Activated naive CD4-positive, alpha-beta T cell treated with anti-CD3 and anti-CD28 coated beads, Interleukin-2, amount 10 ng/mL, durations not matched to agents 7 days and 5 days (primary cell): ENCODE results near the gene LSM6.
A peak's percentile ranks its signal among the peaks of the same experiment; 100 is the strongest.

ENCODE experiments used
- CTCF ChIA-PET: fragments of 350-600 bp; sonication (Branson Sonifier 250); formaldehyde crosslinking; loops from one replicate; lab custom pipeline; 2021; ENCODE audit warnings: antibody characterized with exemption; lab: Charles Lee
- DNase-seq: peaks from one replicate; pipeline ENCODE4 v3.0.0-alpha.2; 2020
- H3K27ac Mint-ChIP-seq: one replicate; pipeline ENCODE4 v1.8.0; 2021; ENCODE audit warnings: mild to moderate bottlenecking, moderate library complexity, mixed read lengths
- H3K27me3 Mint-ChIP-seq: one replicate; pipeline ENCODE4 v1.8.0; 2021; ENCODE audit warnings: mild to moderate bottlenecking, mixed read lengths
- H3K36me3 Mint-ChIP-seq: one replicate; pipeline ENCODE4 v1.8.0; 2021; ENCODE audit warnings: mixed read lengths
- H3K4me1 Mint-ChIP-seq: one replicate; pipeline ENCODE4 v1.8.0; 2021; ENCODE audit warnings: mixed read lengths
- H3K4me3 Mint-ChIP-seq: one replicate; pipeline ENCODE4 v1.8.0; 2021; ENCODE audit warnings: mild to moderate bottlenecking, moderate library complexity, mixed read lengths
- H3K9me3 Mint-ChIP-seq: one replicate; pipeline ENCODE4 v1.8.0; 2021; ENCODE audit warnings: mixed read lengths

The LSM6 gene

DNA sequence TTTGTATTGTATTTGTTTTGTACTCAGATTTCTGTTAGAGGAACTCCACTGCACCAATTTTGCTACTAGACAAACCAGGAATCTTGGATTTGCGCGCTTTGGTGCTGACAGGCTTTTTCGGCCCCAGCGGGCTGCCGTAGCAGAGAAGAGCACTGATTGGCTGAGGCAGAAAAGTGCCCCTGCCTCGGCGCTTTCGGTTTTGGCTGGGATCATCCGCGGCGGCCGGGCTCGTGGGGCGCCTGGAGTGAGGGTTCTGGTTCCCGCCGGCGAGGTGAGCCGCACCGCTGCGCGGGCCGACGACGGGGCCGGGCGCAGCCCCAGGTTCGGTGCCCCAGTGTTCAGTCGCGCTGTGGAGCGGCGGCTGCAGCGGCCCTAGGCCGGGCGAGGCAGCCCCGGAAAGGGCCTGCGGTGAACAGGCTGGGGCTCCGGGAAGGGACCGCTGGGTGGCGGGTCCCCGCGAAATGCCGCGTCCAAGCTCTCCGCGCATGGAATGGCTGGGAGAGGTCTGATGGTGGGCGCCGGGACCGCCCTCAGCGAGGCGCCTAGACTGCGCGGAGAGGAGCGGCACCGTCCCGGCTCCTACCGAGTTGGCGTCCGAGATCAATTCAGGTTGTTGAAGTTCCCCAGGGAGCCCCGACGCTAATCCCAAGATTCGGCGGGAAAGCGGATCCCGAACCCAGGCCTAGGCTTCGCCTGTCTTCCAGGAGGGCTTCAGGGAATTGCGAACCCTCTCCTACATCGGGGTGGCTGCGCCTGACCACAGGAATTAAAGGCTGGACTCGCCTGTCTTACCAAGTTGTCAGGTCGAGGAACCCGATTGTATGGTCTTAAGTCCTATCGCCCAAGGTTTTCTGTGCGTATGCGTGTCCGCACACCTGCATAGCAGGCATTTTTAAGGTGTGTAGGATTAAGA lies at the start of gene LSM6:
Gene LSM6, plus strand, starts transcription at position 178 of the 913 bp plus-strand sequence. CDS start 7,204 bp downstream, outside the sequence.
- peak within 1 kb of the TSS; percentile 83 for H3K4me3 Mint-ChIP-seq
- DNase-seq: peak; percentile 89
- peaks cover 37% of the 10 kb centered on the region for H3K4me1 Mint-ChIP-seq
- CTCF ChIA-PET: no interaction called here
- H3K27ac Mint-ChIP-seq: peak within 1 kb of the TSS; percentile 87
- peaks cover 4% of the 10 kb centered on the region for H3K27me3 Mint-ChIP-seq
- H3K9me3 Mint-ChIP-seq: no peaks in the 10 kb centered on the region
- H3K36me3 Mint-ChIP-seq: peaks cover 12% of the 10 kb centered on the region

DNA sequence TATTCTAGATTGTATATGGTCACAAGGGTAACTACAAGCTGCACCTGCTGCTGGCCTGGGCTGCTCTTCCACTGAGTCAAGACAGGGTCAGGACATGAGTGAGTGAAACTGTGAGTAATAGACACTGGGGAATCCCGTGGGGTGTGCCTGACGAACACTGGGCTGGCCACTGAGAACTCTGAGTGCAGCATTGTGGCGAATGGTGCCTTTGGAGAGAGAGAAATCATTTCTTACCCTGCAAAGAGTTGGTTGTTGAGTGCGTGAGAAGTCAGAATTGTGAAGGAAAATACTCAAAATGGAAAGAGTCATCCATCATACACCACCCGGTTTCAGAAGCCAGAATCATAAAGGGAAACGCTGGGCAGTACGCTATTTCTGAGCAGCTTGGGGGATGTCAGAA lies 43.1 kb upstream of the LSM6 start:
- H3K9me3 Mint-ChIP-seq: no peaks in the 10 kb centered on the region

DNA sequence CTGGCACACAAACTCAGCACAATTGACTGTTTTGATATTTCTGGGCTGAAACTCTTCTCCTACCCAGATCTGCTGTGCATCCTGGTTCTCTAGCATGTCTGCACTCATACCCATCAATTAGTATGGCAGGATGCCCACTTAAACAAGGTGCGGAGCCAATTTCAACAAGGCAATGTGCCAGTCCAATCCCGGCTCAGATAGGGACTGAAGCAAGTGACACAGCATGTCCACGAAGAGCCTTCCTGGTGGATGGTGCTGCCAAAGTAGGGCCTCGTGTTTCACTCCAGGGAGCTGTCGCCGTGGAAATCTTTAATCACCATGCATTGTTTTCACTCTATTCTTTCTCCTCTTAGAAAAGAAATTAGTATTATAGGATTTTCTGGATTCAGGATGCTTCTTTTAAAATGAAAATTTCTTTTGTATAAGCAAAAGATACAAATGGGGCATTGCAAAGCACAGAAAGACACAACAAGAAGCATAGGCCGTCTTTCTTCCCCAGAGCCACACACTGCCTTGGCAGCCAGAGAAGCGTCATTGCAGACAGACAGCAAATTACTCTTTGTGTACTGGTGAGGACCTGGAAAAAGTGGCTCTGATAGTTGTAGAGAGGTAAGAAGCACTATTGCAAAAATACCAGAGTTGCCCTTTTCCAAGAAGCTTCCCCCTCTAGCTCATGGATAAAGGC lies 40.6 kb upstream of the LSM6 start:
- DNase-seq: no peak
- Mint-ChIP-seq H3K27me3 (peaks cover 9% of the 10 kb centered on the region), H3K27ac (no peak overlapping the region), H3K36me3 (no peaks in the 10 kb centered on the region), H3K9me3 (no peaks in the 10 kb centered on the region), H3K4me3 (no peak overlapping the region), H3K4me1 (no peaks in the 10 kb centered on the region)
- CTCF ChIA-PET: no interaction called here

More for the DNA sequence above, 43.1 kb upstream of the LSM6 start:
- Mint-ChIP-seq H3K36me3 (no peaks in the 10 kb centered on the region), H3K4me3 (no peak overlapping the region), H3K27me3 (peaks cover 9% of the 10 kb centered on the region), H3K4me1 (no peaks in the 10 kb centered on the region), H3K27ac (no peak overlapping the region)
- no peak for DNase-seq
- CTCF ChIA-PET: no interaction called here

DNA sequence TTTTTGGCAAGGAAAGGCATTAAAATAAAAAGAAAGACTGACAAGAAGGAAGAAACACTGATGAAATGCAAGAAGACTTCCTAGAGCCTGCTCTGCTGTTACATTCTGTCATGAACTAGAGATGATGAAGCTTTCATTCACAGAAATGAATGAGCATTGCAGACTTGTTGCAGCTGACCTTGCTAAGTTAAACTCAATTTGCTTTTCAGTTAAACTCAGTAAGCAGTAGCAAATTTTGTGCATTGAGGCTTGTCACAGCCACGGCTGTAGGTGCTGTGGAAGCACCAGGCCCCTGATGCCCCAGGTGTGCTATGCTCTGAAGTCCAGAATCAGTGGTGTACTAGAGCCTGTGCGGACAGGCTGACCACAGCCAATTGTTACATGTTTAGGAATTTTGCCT lies 39.6 kb upstream of the LSM6 start:
- H3K9me3 Mint-ChIP-seq: no peaks in the 10 kb centered on the region
- peaks cover 5% of the 10 kb centered on the region for H3K27me3 Mint-ChIP-seq
- no peaks in the 10 kb centered on the region for H3K4me1 Mint-ChIP-seq
- no peak for DNase-seq
- no peak overlapping the region for H3K27ac Mint-ChIP-seq
- CTCF ChIA-PET: interaction anchor here (1.3 kb wide), 1 partner anchor 13 kb away, joined by 4 read pairs; no protein-coding TSS in a partner anchor
- no peak overlapping the region for H3K4me3 Mint-ChIP-seq
- no peaks in the 10 kb centered on the region for H3K36me3 Mint-ChIP-seq

DNA sequence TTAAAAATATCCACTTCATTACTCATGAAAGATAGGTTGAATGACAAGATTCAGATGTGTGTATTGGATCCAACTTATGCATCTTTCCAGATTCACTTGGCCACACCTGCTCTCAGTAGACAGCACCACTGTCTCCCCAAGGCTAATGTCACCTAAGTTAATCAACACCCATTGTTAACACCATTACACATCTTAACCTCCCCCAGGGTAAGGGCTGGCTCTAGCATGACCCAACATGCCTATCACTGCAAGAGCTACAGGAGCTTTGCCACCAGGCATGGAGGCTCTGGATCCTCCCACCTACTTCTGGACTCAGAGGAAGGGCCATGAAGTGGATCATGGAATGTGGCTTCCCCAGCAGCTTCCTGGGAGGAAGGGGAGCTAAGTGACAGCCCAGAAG lies 32.8 kb upstream of the LSM6 start:
- no peaks in the 10 kb centered on the region for H3K9me3 Mint-ChIP-seq
- CTCF ChIA-PET: no interaction called here
- no peaks in the 10 kb centered on the region for H3K27me3 Mint-ChIP-seq
- H3K36me3 Mint-ChIP-seq: no peaks in the 10 kb centered on the region
- H3K27ac Mint-ChIP-seq: no peak overlapping the region
- DNase-seq: no peak
- no peaks in the 10 kb centered on the region for H3K4me1 Mint-ChIP-seq
- H3K4me3 Mint-ChIP-seq: no peak overlapping the region

DNA sequence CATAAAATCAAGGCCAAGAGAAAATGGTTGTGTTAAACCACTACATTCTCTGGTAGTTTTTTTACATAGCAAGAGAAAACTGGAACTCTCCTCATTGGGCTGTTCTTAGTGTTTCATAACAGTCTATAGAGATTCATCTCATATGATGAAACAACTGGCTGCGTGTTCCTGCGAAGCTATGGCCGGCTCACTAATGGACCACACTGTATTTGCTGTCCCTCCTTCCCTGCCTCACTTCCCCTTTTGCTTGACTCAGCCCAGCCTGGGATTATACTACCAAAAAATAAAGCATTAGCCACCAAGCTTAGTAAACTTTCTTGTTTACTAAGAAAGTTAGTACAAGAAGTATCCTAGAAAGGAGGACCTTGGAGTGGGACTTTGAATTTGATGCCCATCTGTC lies 31.6 kb upstream of the LSM6 start:
- no peaks in the 10 kb centered on the region for H3K4me1 Mint-ChIP-seq
- no peak overlapping the region for H3K27ac Mint-ChIP-seq
- no peaks in the 10 kb centered on the region for H3K9me3 Mint-ChIP-seq
- no peak for DNase-seq
- no peaks in the 10 kb centered on the region for H3K36me3 Mint-ChIP-seq
- CTCF ChIA-PET: no interaction called here
- H3K27me3 Mint-ChIP-seq: no peaks in the 10 kb centered on the region
- no peak overlapping the region for H3K4me3 Mint-ChIP-seq

DNA sequence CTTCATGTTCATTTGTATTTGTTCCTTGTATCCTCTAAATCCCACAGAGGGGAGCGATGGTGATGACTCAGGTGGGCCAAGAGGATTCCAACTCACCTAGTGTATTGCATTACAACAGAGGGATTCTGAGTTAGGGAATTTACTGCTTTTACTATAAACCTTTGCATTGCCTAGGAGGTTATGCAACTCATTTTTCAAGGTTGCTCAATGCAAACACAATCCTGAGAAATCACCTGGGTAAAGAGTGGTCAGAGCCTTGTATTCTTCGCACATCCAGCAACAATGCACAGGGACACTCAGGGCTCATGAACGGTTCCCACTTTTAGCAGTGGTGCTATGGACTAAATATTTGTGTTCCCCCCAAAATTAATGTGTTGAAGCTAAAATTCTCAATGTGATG lies 28.6 kb upstream of the LSM6 start:
- H3K36me3 Mint-ChIP-seq: no peaks in the 10 kb centered on the region
- no peak for DNase-seq

DNA sequence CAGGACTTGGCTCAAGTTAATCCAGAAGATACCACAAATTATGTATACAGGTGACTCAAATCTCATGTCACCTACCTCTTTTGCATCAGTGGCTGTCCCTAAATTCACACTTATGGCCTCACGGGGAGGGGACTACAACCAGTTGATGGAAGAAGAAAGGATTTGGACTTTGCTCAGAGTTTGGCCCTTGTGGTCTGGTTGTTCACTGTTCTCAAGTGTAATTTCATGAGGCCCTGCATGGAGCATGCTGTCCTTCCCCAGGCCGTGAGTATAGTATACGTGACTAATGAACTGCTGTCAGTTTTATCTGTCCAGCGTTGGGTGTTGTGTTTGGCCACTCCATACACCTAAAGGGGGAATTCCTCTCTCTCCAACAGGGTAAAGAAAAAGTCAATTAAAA lies 27.5 kb upstream of the LSM6 start:
- Mint-ChIP-seq H3K4me3 (no peak overlapping the region), H3K27ac (no peak overlapping the region), H3K27me3 (no peaks in the 10 kb centered on the region), H3K9me3 (no peaks in the 10 kb centered on the region), H3K4me1 (no peaks in the 10 kb centered on the region), H3K36me3 (no peaks in the 10 kb centered on the region)
- DNase-seq: no peak
- CTCF ChIA-PET: no interaction called here

More for the DNA sequence above, 28.6 kb upstream of the LSM6 start:
- no peaks in the 10 kb centered on the region for H3K27me3 Mint-ChIP-seq
- H3K4me3 Mint-ChIP-seq: no peak overlapping the region
- H3K4me1 Mint-ChIP-seq: no peaks in the 10 kb centered on the region
- H3K27ac Mint-ChIP-seq: no peak overlapping the region
- no peaks in the 10 kb centered on the region for H3K9me3 Mint-ChIP-seq
- CTCF ChIA-PET: interaction anchor here (0.6 kb wide), 1 partner anchor 876 kb away, joined by 4 read pairs; no protein-coding TSS in a partner anchor

DNA sequence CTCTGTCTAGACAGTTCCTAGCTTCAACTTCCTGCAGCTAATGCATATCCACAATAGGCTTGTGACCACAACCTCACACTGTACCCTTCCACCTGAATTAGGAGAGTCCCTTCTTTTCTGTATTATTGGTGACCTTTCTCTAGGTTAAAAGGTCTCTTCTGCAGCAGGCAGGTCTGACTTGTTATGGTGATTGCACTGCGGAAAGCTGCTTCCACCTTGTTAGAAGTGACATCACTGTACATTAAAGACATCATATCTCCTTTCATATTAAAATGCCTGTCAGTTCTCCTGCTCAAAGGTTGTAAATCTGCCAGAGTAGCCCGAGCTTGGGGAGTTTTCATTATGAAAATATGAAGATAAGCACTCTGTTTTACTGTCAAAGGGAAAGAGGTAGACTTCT lies 21.5 kb upstream of the LSM6 start:
- H3K9me3 Mint-ChIP-seq: no peaks in the 10 kb centered on the region
- no peaks in the 10 kb centered on the region for H3K27me3 Mint-ChIP-seq
- no peaks in the 10 kb centered on the region for H3K36me3 Mint-ChIP-seq
- no peak overlapping the region for H3K4me3 Mint-ChIP-seq
- DNase-seq: no peak
- no peaks in the 10 kb centered on the region for H3K4me1 Mint-ChIP-seq
- CTCF ChIA-PET: no interaction called here
- no peak overlapping the region for H3K27ac Mint-ChIP-seq

DNA sequence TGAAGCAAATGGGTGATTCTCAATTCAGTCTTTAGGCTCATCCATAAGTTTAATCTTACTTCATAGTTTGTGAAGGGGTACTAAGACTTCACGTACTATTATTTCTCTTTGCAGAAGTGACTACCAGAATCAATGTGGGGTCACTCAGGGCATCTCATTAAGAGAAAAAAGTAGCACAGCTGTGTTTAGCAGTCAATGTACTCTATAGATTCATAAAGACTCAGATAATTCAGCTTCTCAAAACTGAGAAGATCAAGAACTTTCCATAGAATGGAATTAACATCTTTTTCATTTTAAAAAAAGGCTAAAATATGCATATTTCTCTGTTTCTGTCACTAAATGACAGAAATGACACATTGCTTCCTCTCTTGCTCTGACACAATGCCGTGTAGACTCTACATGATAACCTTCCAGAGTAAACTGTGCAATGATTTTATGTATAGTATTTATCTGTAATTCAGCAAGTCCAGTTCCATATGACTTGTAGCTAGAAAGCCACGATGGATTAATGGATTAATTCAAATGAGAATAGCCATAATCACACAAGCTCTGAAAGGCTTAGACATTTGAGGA lies 20.3 kb upstream of the LSM6 start:
- H3K4me1 Mint-ChIP-seq: no peaks in the 10 kb centered on the region
- CTCF ChIA-PET: no interaction called here
- H3K9me3 Mint-ChIP-seq: no peaks in the 10 kb centered on the region
- H3K27me3 Mint-ChIP-seq: no peaks in the 10 kb centered on the region
- no peak overlapping the region for H3K4me3 Mint-ChIP-seq
- no peaks in the 10 kb centered on the region for H3K36me3 Mint-ChIP-seq
- no peak overlapping the region for H3K27ac Mint-ChIP-seq
- no peak for DNase-seq

DNA sequence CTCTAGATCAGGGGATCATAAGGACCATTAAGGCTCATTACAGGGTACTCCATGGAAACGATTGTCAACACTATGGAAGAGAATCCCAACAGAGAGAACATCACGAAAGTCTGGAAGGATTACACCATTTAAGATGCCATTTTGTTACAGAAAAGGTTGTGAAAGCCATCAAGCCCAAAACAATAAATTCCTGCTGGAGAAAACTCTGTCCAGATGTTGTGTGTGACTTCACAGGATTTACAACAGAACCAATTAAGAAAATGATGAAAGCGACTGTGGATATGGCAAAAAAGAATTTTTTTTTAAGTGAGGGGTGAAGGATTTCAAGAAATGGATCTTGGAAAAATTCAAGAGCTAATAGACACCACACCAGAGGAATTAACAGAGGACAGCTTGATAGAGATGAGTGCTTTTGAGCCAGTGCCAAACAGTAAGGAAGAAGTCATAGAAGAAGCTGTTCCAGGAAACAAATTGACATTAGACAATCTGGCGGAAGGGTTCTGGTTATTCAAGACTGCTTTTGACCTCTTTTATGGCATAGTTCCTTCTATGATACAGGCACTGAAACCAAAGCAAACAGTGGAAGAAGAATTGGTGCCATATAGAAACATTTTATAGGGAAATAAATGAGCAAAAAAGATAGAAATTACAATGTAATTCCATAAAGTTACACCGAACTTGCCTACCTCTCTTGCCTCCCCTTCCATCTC lies 17.3 kb upstream of the LSM6 start:
- H3K4me3 Mint-ChIP-seq: no peak overlapping the region
- H3K27me3 Mint-ChIP-seq: no peaks in the 10 kb centered on the region
- CTCF ChIA-PET: interaction anchor here (1.2 kb wide), 1 partner anchor 62 kb away, joined by 3 read pairs; no protein-coding TSS in a partner anchor
- no peak for DNase-seq
- no peaks in the 10 kb centered on the region for H3K36me3 Mint-ChIP-seq
- H3K9me3 Mint-ChIP-seq: peaks cover 4% of the 10 kb centered on the region
- H3K4me1 Mint-ChIP-seq: no peaks in the 10 kb centered on the region
- no peak overlapping the region for H3K27ac Mint-ChIP-seq

DNA sequence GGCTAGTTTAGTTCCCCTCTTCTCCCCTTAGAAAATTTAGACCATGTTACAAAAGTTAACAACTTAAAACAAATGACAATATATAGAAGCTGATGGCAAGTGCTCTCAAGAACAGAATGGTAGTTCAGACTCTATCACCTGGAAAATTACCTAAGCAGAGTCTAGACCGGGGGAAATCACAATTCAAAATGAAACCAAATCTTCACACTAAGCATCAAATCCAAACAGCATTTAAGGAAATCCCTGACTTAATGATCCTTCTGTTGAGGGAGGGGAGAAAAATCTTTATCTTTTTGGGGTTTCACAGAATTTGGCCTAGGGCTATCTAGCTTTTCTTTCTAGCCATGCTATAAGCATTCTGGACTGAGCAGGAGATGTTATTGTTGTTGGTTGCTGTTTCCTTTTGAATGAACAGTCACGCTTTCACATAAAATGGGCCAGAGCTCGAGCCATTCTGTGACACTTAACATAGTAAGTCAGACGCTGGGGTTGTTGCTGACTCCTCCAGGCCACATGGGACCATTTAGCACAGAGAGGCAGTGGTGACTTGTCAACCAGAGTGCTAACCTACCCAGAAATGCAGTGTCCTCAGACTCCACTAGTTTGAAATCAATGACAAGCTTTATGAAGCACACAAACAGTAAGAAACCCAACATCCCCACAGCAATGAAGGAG lies 16.0 kb upstream of the LSM6 start:
- Mint-ChIP-seq H3K36me3 (no peaks in the 10 kb centered on the region), H3K4me3 (no peak overlapping the region), H3K9me3 (peaks cover 4% of the 10 kb centered on the region), H3K4me1 (no peaks in the 10 kb centered on the region), H3K27me3 (no peaks in the 10 kb centered on the region), H3K27ac (no peak overlapping the region)
- CTCF ChIA-PET: interaction anchor here (0.7 to 1.2 kb wide), 2 partner anchors 63 to 1351 kb away, joined by 3 read pairs; no protein-coding TSS in a partner anchor
- no peak for DNase-seq

DNA sequence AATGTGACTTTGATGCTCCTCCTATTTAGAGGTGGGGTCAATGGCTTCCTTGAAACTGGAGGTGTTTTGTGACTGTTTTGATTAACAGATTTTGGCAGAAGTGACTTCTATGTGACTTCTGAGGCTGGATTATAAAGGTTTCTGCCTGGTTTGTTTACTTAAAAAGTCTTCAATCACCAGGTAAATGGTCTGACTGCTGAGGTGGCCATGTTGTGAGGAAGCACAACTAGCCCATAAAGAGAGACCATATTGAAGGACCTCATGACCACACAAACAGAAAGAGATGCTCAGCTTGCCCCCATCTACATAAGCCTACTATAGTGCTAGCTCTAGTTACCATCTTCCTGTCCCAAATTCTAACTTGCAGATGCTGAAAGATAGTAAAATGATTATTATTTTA lies 14.3 kb upstream of the LSM6 start:
- CTCF ChIA-PET: interaction anchor here (0.9 kb wide), 1 partner anchor 24 kb away, joined by 3 read pairs; no protein-coding TSS in a partner anchor
- H3K4me3 Mint-ChIP-seq: no peak overlapping the region
- H3K27me3 Mint-ChIP-seq: peaks cover 3% of the 10 kb centered on the region
- H3K9me3 Mint-ChIP-seq: peaks cover 4% of the 10 kb centered on the region
- H3K4me1 Mint-ChIP-seq: no peaks in the 10 kb centered on the region
- H3K36me3 Mint-ChIP-seq: no peaks in the 10 kb centered on the region
- H3K27ac Mint-ChIP-seq: no peak overlapping the region
- no peak for DNase-seq
